Esophagus muscularis mucosa (tissue), 4 donors: ENCODE data around the gene HABP2. TPM values are rescaled to one million over a fixed set of nuclear protein-coding genes. Genes with fewer than 3 reads are reported as not detected.

Source experiments
- DNase-seq: peaks from one replicate; pipeline ENCODE4 v3.0.0-alpha.2; 2017; ENCODE audit errors: extremely low spot score
- H3K27ac ChIP-seq, 4 donors: fragments of 200-600 bp; sonication (generic); replicated peaks in 1 of 4; 1 replicate in 3 of 4; 2 replicates in 1 of 4; pipeline ENCODE4 v1.5.1; 2016 to 2019; ENCODE audit warnings: mild to moderate bottlenecking in 1 of 4
- H3K27me3 ChIP-seq, 4 donors: fragments of 200-600 bp; sonication (generic); one replicate each; pipeline versions ENCODE4 v1.5.1 to v1.6.0; 2016 to 2019
- H3K36me3 ChIP-seq, 4 donors: fragments of 200-600 bp; sonication (generic); one replicate each; pipeline ENCODE4 v1.5.1; 2016 to 2019
- H3K4me1 ChIP-seq, 4 donors: fragments of 200-600 bp; sonication (generic); one replicate each; pipeline ENCODE4 v1.5.1; 2016 to 2019
- H3K4me3 ChIP-seq, 4 donors: fragments of 200-600 bp; sonication (generic); 1 replicate in 2 of 4; 2 replicates in 2 of 4; pipeline ENCODE4 v1.5.1; 2016 to 2019; ENCODE audit warnings: mild to moderate bottlenecking in 4 of 4, moderate library complexity in 1 of 4
- H3K9me3 ChIP-seq, 4 donors: fragments of 200-600 bp; sonication (generic); 1 replicate in 3 of 4; 2 replicates in 1 of 4; pipeline ENCODE4 v1.5.1; 2016 to 2019
- EP300 ChIP-seq: sonication (generic); formaldehyde crosslinking; IDR thresholded peaks from one replicate; pipeline ENCODE4 v1.6.1; 2017; ENCODE audit warnings: antibody characterized with exemption
- POLR2A ChIP-seq: fragments of 450-650 bp; IDR thresholded peaks from one replicate; pipeline ENCODE4 v1.6.1; 2017; ENCODE audit warnings: antibody characterized with exemption, moderate library complexity, mild to moderate bottlenecking, low read depth
- POLR2AphosphoS5 ChIP-seq, 2 donors: sonication (generic); formaldehyde crosslinking; IDR thresholded peaks; one replicate each; pipeline ENCODE4 v1.6.1; 2017; ENCODE audit warnings: antibody characterized with exemption in 2 of 2
- WGBS: methylation state at CpG from one replicate; pipeline ENCODE4 v1.1.5; 2018; 5-methylcytosine and 5-hydroxymethylcytosine counted together
- intact Hi-C: fragments of 100-400 bp; cut with DNase I; formaldehyde crosslinking; loops from one replicate; pipeline ENCODE4 v1.15.1; 2023
- total RNA-seq, 4 donors: library from RNA; depleted of rRNA; stranded (reverse); fragments of >200 nt; gene quantifications; one replicate each; pipeline versions ENCODE4 v1.1.0 to v1.2.1, GENCODE V29; 2016
- TF ChIP-seq, protein P1 (sequence below), 3 experiments: fragments of 200-600 bp in 2 of 3; fragments of 450-650 bp in 1 of 3; sonication (generic) in 2 of 3; IDR thresholded peaks; one replicate each; pipeline ENCODE4 v1.5.1; 2017 to 2019; ENCODE audit warnings: antibody characterized with exemption in 3 of 3, mild to moderate bottlenecking in 2 of 3, moderate library complexity in 1 of 3

HABP2 gene
- total RNA-seq, 4 donors from 2014 or later: not detected

GRCh38 chr10:113616244-113617074 lies 63.6 kb downstream of the HABP2 start:
- Histone ChIP-seq H3K27me3 (peaks cover 0 to 23% (median 3%) of the 10 kb centered on the region in 4 donors), H3K9me3 (no peaks in the 10 kb centered on the region), H3K36me3 (peaks cover 0 to 70% (median 0%) of the 10 kb centered on the region in 4 donors), H3K4me3 (no peak overlapping the region), H3K27ac (no peak overlapping the region), H3K4me1 (peaks cover 10 to 18% (median 12%) of the 10 kb centered on the region in 4 donors)
- intact Hi-C loops: no loop called here
- no peak for DNase-seq
- WGBS: 28% methylated on average over 5 of the region's 5 CpGs
- TF ChIP-seq, protein P1, sequence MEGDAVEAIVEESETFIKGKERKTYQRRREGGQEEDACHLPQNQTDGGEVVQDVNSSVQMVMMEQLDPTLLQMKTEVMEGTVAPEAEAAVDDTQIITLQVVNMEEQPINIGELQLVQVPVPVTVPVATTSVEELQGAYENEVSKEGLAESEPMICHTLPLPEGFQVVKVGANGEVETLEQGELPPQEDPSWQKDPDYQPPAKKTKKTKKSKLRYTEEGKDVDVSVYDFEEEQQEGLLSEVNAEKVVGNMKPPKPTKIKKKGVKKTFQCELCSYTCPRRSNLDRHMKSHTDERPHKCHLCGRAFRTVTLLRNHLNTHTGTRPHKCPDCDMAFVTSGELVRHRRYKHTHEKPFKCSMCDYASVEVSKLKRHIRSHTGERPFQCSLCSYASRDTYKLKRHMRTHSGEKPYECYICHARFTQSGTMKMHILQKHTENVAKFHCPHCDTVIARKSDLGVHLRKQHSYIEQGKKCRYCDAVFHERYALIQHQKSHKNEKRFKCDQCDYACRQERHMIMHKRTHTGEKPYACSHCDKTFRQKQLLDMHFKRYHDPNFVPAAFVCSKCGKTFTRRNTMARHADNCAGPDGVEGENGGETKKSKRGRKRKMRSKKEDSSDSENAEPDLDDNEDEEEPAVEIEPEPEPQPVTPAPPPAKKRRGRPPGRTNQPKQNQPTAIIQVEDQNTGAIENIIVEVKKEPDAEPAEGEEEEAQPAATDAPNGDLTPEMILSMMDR (IDR thresholded peaks at IDR 0.05): peak in 1 of 3 experiments; percentile 34
- TF ChIP-seq POLR2A: no peak

GRCh38 chr10:113617086-113617485 lies 64.2 kb downstream of the HABP2 start:
- Histone ChIP-seq H3K27me3 (peaks cover 0 to 23% (median 3%) of the 10 kb centered on the region in 4 donors), H3K4me1 (peaks cover 5 to 13% (median 6%) of the 10 kb centered on the region in 4 donors), H3K4me3 (no peak overlapping the region), H3K27ac (no peak overlapping the region), H3K9me3 (no peaks in the 10 kb centered on the region), H3K36me3 (peaks cover 0 to 74% (median 0%) of the 10 kb centered on the region in 4 donors)
- 24% methylated on average over 7 of the region's 7 CpGs for WGBS
- TF ChIP-seq EP300: no peak
- TF ChIP-seq, protein P1 (IDR thresholded peaks at IDR 0.05): no peak
- TF ChIP-seq POLR2AphosphoS5 (IDR thresholded peaks at IDR 0.05): no peak
- no peak for TF ChIP-seq POLR2A
- intact Hi-C loops: no loop called here
- no peak for DNase-seq

DNA sequence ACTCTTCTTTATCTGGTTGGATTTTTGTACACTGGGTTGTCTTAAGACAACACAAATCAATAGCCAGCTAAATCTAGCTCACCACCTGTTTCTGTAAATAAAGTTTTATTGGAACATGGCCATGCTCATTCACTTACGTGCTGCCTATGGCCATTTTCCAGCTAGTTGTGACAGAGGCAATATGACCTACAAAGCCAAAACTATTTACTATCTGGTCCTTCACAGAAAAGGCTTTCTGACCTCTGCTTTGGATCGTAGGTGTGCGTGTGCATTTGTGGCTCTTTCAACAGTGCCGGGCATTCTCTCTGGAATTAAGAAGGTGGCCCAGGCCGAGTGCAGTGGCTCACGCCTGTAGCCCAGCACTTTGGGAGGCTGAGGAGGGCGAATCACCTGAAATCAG lies 65.5 kb downstream of the HABP2 start:
- peaks cover 0 to 8% (median 0%) of the 10 kb centered on the region in 4 donors for H3K4me1 ChIP-seq
- no peaks in the 10 kb centered on the region for H3K9me3 ChIP-seq
- TF ChIP-seq, protein P1 (IDR thresholded peaks at IDR 0.05): no peak
- TF ChIP-seq EP300 (no peak), POLR2AphosphoS5 (IDR thresholded peaks at IDR 0.05) (no peak), POLR2A (no peak)
- H3K27ac ChIP-seq: no peak overlapping the region
- DNase-seq: no peak
- H3K27me3 ChIP-seq: peaks cover 0 to 23% (median 3%) of the 10 kb centered on the region in 4 donors
- 87% methylated on average over 7 of the region's 7 CpGs for WGBS
- H3K36me3 ChIP-seq: peaks cover 0 to 83% (median 0%) of the 10 kb centered on the region in 4 donors
- no peak overlapping the region for H3K4me3 ChIP-seq
- intact Hi-C loops: no loop called here

DNA sequence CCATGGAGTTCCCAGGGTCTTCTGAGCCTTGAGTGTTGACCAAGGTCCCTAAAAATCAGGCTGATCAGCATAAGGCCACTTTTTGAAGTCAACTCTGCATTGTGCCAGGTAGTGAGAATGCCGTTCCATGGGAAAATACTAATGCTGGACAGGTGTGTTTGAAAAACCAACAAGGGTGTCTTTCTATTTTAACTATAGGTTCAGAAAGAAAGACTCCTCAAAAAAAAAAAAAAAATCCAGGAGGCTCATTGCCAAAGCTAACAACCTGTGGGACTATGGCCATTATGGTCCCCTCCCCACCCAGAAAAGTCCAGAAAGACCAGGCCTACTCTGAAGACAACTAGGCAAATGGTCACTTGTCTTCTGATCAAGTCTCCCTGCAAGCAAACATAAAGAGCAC lies 66.5 kb downstream of the HABP2 start:
- no peak for TF ChIP-seq POLR2A
- no peak for TF ChIP-seq EP300
- no peak for TF ChIP-seq POLR2AphosphoS5 (IDR thresholded peaks at IDR 0.05)
- TF ChIP-seq, protein P1 (IDR thresholded peaks at IDR 0.05): no peak
- peaks cover 0 to 81% (median 0%) of the 10 kb centered on the region in 4 donors for H3K36me3 ChIP-seq
- no peak for DNase-seq
- H3K27ac ChIP-seq: no peak overlapping the region
- intact Hi-C loops: no loop called here
- H3K4me3 ChIP-seq: no peak overlapping the region
- WGBS: 83% methylated on average over 1 of the region's 1 CpG
- H3K27me3 ChIP-seq: peaks cover 0 to 23% (median 3%) of the 10 kb centered on the region in 4 donors
- H3K4me1 ChIP-seq: peaks cover 0 to 3% (median 0%) of the 10 kb centered on the region in 4 donors
- H3K9me3 ChIP-seq: no peaks in the 10 kb centered on the region
